Right ventricle myocardium superior (tissue), 1 donor: Measurements from ENCODE around the gene CTSW. TPM values are rescaled to one million over a fixed set of nuclear protein-coding genes. Genes with fewer than 3 reads are reported as not detected.
A peak's percentile ranks its signal among the peaks of the same experiment; 100 is the strongest.

ENCODE experiments used
- ATAC-seq: fragments of 200-7000 bp; cut with Tn5 transposase; one replicate; pipeline ENCODE4 v1.9.1; 2020; ENCODE audit warnings: mild to moderate bottlenecking; ENCODE audit not compliant: poor library complexity
- DNase-seq: peaks from one replicate; pipeline ENCODE4 v3.0.0-alpha.2; 2020
- intact Hi-C: fragments of 100-400 bp; cut with DNase I; formaldehyde crosslinking; loops from one replicate; pipeline ENCODE4 v1.11.2; 2022
- total RNA-seq: library from RNA; stranded (reverse); fragmentation: NEBNext Ultra II Directional; extraction: Animal tissue kit (Norgen Biotek cat#: 25700); gene quantifications from one replicate; pipeline ENCODE4 v1.2.1, GENCODE V29; 2021
- donor health status: DM: no; HTN: yes; CAD: no; lungs with severe emphysema.

CTSW gene
- total RNA-seq, 1 donor from 2014 or later, result 0.73 TPM

- intact Hi-C loops, result no loop called here
- DNase-seq, result peak; percentile 80
- ATAC-seq, result peak; percentile 18
Observed at GRCh38 chr11:65915821-65916251, 36.2 kb downstream of the CTSW start.

DNA sequence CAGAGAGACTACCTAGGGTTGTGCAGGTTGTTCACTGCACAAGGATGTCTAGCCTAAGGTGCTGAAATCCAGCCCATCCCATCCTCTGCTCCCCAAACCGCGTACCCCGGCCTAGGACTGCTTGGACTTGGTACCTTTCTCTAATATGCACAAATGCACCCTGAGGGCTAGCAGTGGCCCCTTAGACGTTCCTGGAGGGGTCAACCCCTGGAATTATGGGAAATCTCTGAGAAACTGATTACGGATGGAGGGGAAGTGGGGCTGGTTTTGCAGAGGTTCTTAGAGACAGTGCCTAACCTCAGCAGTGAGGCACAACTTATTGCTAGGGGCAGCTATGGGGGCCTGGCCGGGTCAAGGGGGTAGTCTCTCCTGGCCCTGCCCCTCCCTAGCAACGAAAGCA is 36.8 kb downstream of the CTSW start:
- intact Hi-C loops, result no loop called here
- ATAC-seq (no peak), DNase-seq (no peak)

- no peak for DNase-seq
- ATAC-seq, result no peak
- intact Hi-C loops, result no loop called here
Observed at GRCh38 chr11:65917077-65917433, 37.4 kb downstream of the CTSW start.

DNA sequence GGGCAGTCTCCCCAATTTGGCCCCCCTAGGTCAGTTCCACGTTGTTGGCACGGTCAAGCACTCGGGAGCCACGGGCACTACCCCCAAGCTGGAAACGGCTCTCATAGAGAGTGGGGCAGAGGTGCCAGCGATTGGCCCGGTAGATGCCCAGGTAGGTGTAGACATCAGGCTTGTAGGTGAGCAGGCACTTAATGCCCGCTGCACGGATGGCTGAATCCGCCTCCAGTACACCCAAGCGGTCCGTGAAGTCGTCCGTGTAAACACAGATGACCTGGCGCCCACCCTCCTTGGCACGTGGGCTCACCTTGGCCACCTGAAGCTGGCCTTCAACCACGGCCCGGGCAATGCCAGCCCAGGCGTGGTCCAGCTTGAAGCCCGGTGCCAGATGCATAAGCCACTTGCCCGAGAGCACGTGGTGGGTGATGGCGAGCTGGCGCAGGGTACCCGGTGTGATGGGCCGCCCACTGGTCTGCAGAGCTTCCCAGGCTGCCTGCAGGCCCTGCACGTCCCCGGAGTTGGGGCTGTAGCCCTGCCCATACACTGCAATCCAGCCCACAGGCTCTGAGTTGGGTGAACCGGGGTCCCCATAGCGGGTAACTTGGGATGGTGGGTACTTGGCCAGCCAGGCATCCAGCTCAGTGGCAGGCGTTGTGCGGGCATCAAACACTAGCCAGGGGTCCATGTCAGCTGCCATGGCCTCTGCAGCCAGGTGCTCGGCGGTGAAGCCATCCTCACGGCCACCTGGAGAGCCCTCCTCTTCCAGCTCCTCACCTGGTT is 38.0 kb downstream of the CTSW start:
- DNase-seq (no peak), ATAC-seq (no peak)
- intact Hi-C loops, result no loop called here

DNA sequence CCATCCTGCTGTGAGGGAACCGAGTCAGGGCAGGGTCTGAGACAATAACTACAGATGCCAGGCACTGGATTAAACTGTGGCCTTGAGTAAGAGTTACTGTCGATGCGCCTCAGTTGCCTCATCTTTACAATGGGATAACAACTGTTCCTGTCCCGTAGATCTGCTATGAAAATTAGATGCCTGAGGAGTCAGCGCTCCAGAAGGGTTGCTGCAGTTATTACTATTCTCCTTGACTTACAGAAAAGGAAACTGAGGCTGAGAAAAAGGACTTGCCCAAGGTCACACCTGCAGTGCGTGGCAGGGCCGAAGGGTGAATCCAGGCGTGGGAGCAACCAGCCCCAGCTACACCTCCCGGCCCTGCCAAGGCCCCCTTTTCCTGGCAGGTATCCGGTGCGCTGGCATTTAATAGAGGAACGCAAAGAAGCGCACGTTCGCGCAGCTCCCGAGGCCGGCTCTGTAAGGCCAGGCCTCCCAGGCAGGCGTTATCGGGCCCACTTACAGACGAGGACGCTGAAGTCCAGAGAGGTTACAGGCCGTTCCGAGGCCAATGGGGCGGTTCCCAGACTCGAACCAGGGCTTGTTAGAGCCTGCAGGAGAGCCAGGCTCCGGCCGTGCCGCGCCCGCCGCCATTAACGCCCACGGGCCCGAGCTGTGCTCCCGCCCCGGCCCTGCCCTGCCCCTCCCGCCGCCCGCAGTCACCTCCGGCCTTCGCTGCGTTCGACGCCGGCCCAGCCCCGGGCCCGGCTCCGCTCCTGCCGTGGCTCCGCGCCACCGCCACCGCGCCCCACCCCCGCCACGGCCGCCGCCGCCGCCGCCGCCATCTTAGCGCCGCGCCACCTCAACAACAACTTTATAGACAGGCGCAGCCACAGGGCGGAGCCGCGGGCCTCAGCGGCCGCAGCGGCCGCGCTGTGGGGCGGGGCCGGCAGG is 38.8 kb downstream of the CTSW start, which contains the start of gene C11orf68:
TSS of gene C11orf68 (minus strand) at position 852 of the 930 bp plus-strand sequence. CDS start at position 821, 31 bp downstream.
- ATAC-seq (no peak), DNase-seq (no peak)
- intact Hi-C loops, result no loop called here

DNA sequence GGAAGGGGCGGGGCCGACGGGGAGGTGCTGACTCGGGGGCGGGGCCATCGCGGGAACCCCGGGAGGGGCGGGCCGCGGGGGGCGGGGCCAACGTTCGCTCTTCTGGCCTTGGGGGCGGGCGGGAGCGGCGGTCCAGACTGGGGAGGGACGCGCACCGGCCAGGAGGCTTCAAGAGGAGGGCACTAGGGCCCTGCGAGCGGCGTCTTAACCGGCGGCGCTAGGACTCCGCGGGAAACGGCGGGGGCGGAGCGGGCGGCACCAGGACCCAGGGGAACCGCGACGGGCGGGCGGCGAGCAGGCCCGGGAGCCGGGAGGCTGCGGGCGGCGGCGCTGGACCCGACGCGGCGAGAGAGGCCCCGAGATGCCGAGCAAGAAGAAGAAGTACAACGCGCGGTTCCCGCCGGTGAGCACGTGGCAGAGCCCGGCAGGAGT is 39.5 kb downstream of the CTSW start, which contains the start of gene DRAP1:
TSS of gene DRAP1 (plus strand) at position 286 of the 432 bp plus-strand sequence. CDS start at position 362, 76 bp downstream.
- peak; percentile 99 for DNase-seq
- ATAC-seq, result peak; percentile 95
- intact Hi-C loops, result no loop called here

GRCh38 chr11:65919573-65920371 is 40.1 kb downstream of the CTSW start:
- ATAC-seq (peak; percentile 52), DNase-seq (peak; percentile 74)
- intact Hi-C loops, result no loop called here

GRCh38 chr11:65920372-65920802 is 40.8 kb downstream of the CTSW start:
- DNase-seq (no peak), ATAC-seq (no peak)
- intact Hi-C loops, result no loop called here

- intact Hi-C loops, result no loop called here
- DNase-seq (no peak), ATAC-seq (no peak)
Observed at GRCh38 chr11:65921033-65921555, 41.5 kb downstream of the CTSW start.

DNA sequence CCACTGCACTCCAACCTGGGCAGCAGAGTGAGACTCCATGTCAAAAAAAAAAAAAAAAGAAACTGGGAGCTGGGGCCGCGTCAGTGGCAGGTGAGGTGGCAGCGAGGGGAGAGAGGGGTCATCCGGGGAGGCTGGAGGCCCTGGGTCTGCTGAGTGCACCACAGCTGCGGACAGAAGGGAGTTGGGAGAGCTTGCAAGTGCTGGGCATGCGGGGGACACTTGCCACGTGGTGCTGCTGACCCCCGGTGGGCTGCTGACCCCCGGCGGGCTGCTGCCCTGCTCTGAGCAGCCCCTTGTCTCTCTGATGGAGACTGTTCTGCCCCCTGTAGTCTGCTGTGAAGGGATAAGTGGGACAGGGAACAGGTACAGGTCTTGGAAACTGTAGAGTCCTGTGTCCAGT is 42.2 kb downstream of the CTSW start:
- intact Hi-C loops, result no loop called here
- DNase-seq, result no peak
- ATAC-seq, result no peak

GRCh38 chr11:65922565-65922964 is 42.9 kb downstream of the CTSW start:
- intact Hi-C loops, result no loop called here
- DNase-seq (no peak), ATAC-seq (no peak)

- no peak for ATAC-seq
- intact Hi-C loops, result no loop called here
- DNase-seq, result no peak
Observed at GRCh38 chr11:65925397-65925796, 45.8 kb downstream of the CTSW start.

- ATAC-seq (peak; percentile 45), DNase-seq (no peak)
- intact Hi-C loops, result no loop called here
Observed at GRCh38 chr11:65927904-65928397, 48.3 kb downstream of the CTSW start.

GRCh38 chr11:65928667-65929066 is 49.0 kb downstream of the CTSW start:
- ATAC-seq (no peak), DNase-seq (no peak)
- intact Hi-C loops, result no loop called here

- ATAC-seq (no peak), DNase-seq (no peak)
- intact Hi-C loops, result no loop called here
Observed at GRCh38 chr11:65931773-65932557, 52.3 kb downstream of the CTSW start.

GRCh38 chr11:65932558-65932919 is 52.9 kb downstream of the CTSW start:
- intact Hi-C loops, result no loop called here
- no peak for DNase-seq
- ATAC-seq, result no peak
